Coronary artery (tissue), 2 donors: ENCODE results near the gene GRN.
"Not testable (repeated sequence)": the region's sequence is repeated elsewhere in the genome, so short reads cannot be mapped to it uniquely, and the experiment has no call there.

ENCODE experiments used
- DNase-seq: peaks from one replicate; pipeline ENCODE4 v3.0.0-alpha.2; 2017; ENCODE audit warnings: low spot score
- H3K27ac ChIP-seq, 2 donors: fragments of 200-600 bp; sonication (generic); one replicate each; pipeline ENCODE4 v1.5.1; 2016 to 2019
- H3K4me3 ChIP-seq: fragments of 200-600 bp; sonication (generic); 2 replicates; pipeline ENCODE4 v1.5.1; 2016; ENCODE audit warnings: mild to moderate bottlenecking, moderate library complexity
- CTCF ChIP-seq: fragments of 200-600 bp; sonication (generic); IDR thresholded peaks from one replicate; pipeline ENCODE4 v1.5.1; 2019; ENCODE audit warnings: antibody characterized with exemption

Gene GRN

GRCh38 chr17:44385287-44386181, 40.4 kb downstream of the GRN start:
- no peak for TF ChIP-seq CTCF
- no peak for DNase-seq
- H3K27ac ChIP-seq = no peak overlapping the region
- peak overlapping the region; percentile 67 for H3K4me3 ChIP-seq

- Histone ChIP-seq H3K27ac (no peak overlapping the region), H3K4me3 (peak overlapping the region; percentile 67)
- DNase-seq = no peak
- TF ChIP-seq CTCF = no peak
Observed at GRCh38 chr17:44386182-44386525, 41.1 kb downstream of the GRN start.

GRCh38 chr17:44387804-44388203, 42.7 kb downstream of the GRN start:
- no peak overlapping the region for H3K27ac ChIP-seq
- DNase-seq = no peak
- no peak for TF ChIP-seq CTCF

GRCh38 chr17:44389281-44389680, 44.2 kb downstream of the GRN start, which contains the start of gene ITGA2B:
TSS of gene ITGA2B (minus strand) at chr17:44389649. CDS start at chr17:44389473, 176 bp downstream.
- no peak for TF ChIP-seq CTCF
- Histone ChIP-seq H3K4me3 (no peak within 1 kb of the TSS), H3K27ac (no peak within 1 kb of the TSS)
- DNase-seq = no peak

More at GRCh38 chr17:44387804-44388203, 42.7 kb downstream of the GRN start:
- no peak overlapping the region for H3K4me3 ChIP-seq

- no peak overlapping the region for H3K4me3 ChIP-seq
- no peak for DNase-seq
- TF ChIP-seq CTCF = no peak
- no peak overlapping the region for H3K27ac ChIP-seq
Observed at GRCh38 chr17:44389723-44390202, 44.7 kb downstream of the GRN start.

- no peak for DNase-seq
- no peak for TF ChIP-seq CTCF
- Histone ChIP-seq H3K4me3 (no peak overlapping the region), H3K27ac (no peak overlapping the region)
Observed at GRCh38 chr17:44390250-44390870, 45.3 kb downstream of the GRN start.

- DNase-seq, H3K4me3 ChIP-seq, H3K27ac ChIP-seq: not testable (repeated sequence)
Observed at GRCh38 chr17:44394112-44394511, 49.0 kb downstream of the GRN start.
